ENCODE measurements around the gene CD69.
"Not testable (repeated sequence)": the region's sequence is repeated elsewhere in the genome, so short reads cannot be mapped to it uniquely, and the experiment has no call there.

CD69 gene

GRCh38 chr12:9745199-9745598, 15.5 kb downstream of the CD69 start:
- no peak for DNase-seq

GRCh38 chr12:9742661-9743060, 18.0 kb downstream of the CD69 start:
- no peak for DNase-seq

- DNase-seq = no peak
Measured at GRCh38 chr12:9741726-9742125, 19.0 kb downstream of the CD69 start.

- no peak for DNase-seq
Measured at GRCh38 chr12:9740106-9740750, 20.5 kb downstream of the CD69 start.

- not testable (repeated sequence) for DNase-seq
Measured at GRCh38 chr12:9739404-9740105, 21.1 kb downstream of the CD69 start.

GRCh38 chr12:9738905-9739304, 21.8 kb downstream of the CD69 start:
- not testable (repeated sequence) for DNase-seq

- DNase-seq = no peak
Measured at GRCh38 chr12:9736936-9737705, 23.6 kb downstream of the CD69 start.

- DNase-seq = no peak
Measured at GRCh38 chr12:9735601-9736000, 25.1 kb downstream of the CD69 start.

- DNase-seq = no peak
Measured at GRCh38 chr12:9732921-9733461, 27.7 kb downstream of the CD69 start, which contains the start of gene CLECL1. TSS of gene CLECL1 (minus strand) at chr12:9733097.

GRCh38 chr12:9731797-9732196, 28.9 kb downstream of the CD69 start:
- no peak for DNase-seq

- no peak for DNase-seq
Measured at GRCh38 chr12:9731393-9731792, 29.3 kb downstream of the CD69 start.

- no peak for DNase-seq
Measured at GRCh38 chr12:9730591-9730990, 30.1 kb downstream of the CD69 start.

- DNase-seq = no peak
Measured at GRCh38 chr12:9730011-9730410, 30.7 kb downstream of the CD69 start.

- no peak for DNase-seq
Measured at GRCh38 chr12:9729082-9729481, 31.6 kb downstream of the CD69 start.

- DNase-seq = no peak
Measured at GRCh38 chr12:9727813-9728212, 32.9 kb downstream of the CD69 start.

- DNase-seq = no peak
Measured at GRCh38 chr12:9725213-9725870, 35.4 kb downstream of the CD69 start.

GRCh38 chr12:9724023-9724422, 36.7 kb downstream of the CD69 start:
- no peak for DNase-seq

GRCh38 chr12:9721394-9722092, 39.2 kb downstream of the CD69 start:
- no peak for DNase-seq

GRCh38 chr12:9719790-9720189, 40.9 kb downstream of the CD69 start:
- DNase-seq = no peak

GRCh38 chr12:9718968-9719367, 41.7 kb downstream of the CD69 start:
- no peak for DNase-seq

GRCh38 chr12:9717070-9717925, 43.4 kb downstream of the CD69 start:
- no peak for DNase-seq

Measured in SW 1271 (cell line).